ACC112 (cell line): ENCODE results near the gene SYNGR2.

Experiments used
- H2AFZ ChIP-seq: fragments of 200-600 bp; sonication (generic); one replicate; pipeline ENCODE4 v1.6.0; 2017; ENCODE audit warnings: antibody characterized with exemption, low read length; ENCODE audit not compliant: unreplicated experiment
- H3K27ac ChIP-seq: fragments of 200-600 bp; sonication (generic); 2 replicates; pipeline ENCODE4 v1.5.1; 2014; ENCODE audit warnings: low read depth, mild to moderate bottlenecking, antibody characterized with exemption, low read length, moderate library complexity
- H3K27me3 ChIP-seq: fragments of 200-600 bp; sonication (generic); 2 replicates; pipeline ENCODE4 v1.6.1; 2014; ENCODE audit warnings: mild to moderate bottlenecking, antibody characterized with exemption, low read length, moderate library complexity, mixed read lengths; ENCODE audit not compliant: insufficient read depth
- H3K36me3 ChIP-seq: fragments of 200-600 bp; sonication (generic); 2 replicates; pipeline ENCODE4 v1.6.1; 2016; ENCODE audit warnings: mild to moderate bottlenecking, antibody characterized with exemption, low read length, moderate library complexity, mixed read lengths; ENCODE audit not compliant: insufficient read depth
- H3K4me1 ChIP-seq: fragments of 200-600 bp; sonication (generic); one replicate; pipeline ENCODE4 v1.6.1; 2016; ENCODE audit warnings: low read length, mixed read lengths; ENCODE audit not compliant: insufficient read depth, unreplicated experiment, control insufficient read depth
- H3K4me3 ChIP-seq: fragments of 200-600 bp; sonication (generic); 2 replicates; pipeline ENCODE4 v1.5.1; 2014; ENCODE audit warnings: mild to moderate bottlenecking, low read depth, low read length
- H3K79me2 ChIP-seq: fragments of 200-600 bp; sonication (generic); one replicate; pipeline ENCODE4 v1.6.0; 2016; ENCODE audit warnings: low read length; ENCODE audit not compliant: control insufficient read depth, unreplicated experiment, insufficient read depth

SYNGR2 gene

GRCh38 chr17:78146881-78147280, 21.5 kb upstream of the SYNGR2 start:
- H3K4me3 ChIP-seq, result no peak overlapping the region
- H3K27me3 ChIP-seq, result no peaks in the 10 kb centered on the region
- H3K4me1 ChIP-seq, result peaks cover 25% of the 10 kb centered on the region
- no peak overlapping the region for H2AFZ ChIP-seq
- H3K36me3 ChIP-seq, result no peaks in the 10 kb centered on the region
- no peaks in the 10 kb centered on the region for H3K79me2 ChIP-seq
- H3K27ac ChIP-seq, result no peak overlapping the region

- Histone ChIP-seq H2AFZ (no peak overlapping the region), H3K4me3 (no peak overlapping the region)
These were observed 20.9 kb upstream of the SYNGR2 start for GRCh38 chr17:78147315-78147998.

GRCh38 chr17:78148286-78149016, 19.9 kb upstream of the SYNGR2 start:
- Histone ChIP-seq H3K79me2 (no peaks in the 10 kb centered on the region), H2AFZ (no peak overlapping the region), H3K36me3 (no peaks in the 10 kb centered on the region), H3K27me3 (no peaks in the 10 kb centered on the region), H3K27ac (no peak overlapping the region), H3K4me3 (no peak overlapping the region), H3K4me1 (peaks cover 24% of the 10 kb centered on the region)

More at GRCh38 chr17:78147315-78147998, 20.9 kb upstream of the SYNGR2 start:
- no peaks in the 10 kb centered on the region for H3K27me3 ChIP-seq
- H3K4me1 ChIP-seq, result peaks cover 24% of the 10 kb centered on the region
- H3K36me3 ChIP-seq, result no peaks in the 10 kb centered on the region
- H3K27ac ChIP-seq, result no peak overlapping the region
- no peaks in the 10 kb centered on the region for H3K79me2 ChIP-seq

GRCh38 chr17:78151514-78152008, 16.8 kb upstream of the SYNGR2 start:
- Histone ChIP-seq H3K4me3 (no peak overlapping the region), H3K27ac (no peak overlapping the region), H3K4me1 (peaks cover 6% of the 10 kb centered on the region), H2AFZ (no peak overlapping the region), H3K27me3 (no peaks in the 10 kb centered on the region), H3K36me3 (no peaks in the 10 kb centered on the region), H3K79me2 (no peaks in the 10 kb centered on the region)

- no peaks in the 10 kb centered on the region for H3K36me3 ChIP-seq
- H3K79me2 ChIP-seq, result no peaks in the 10 kb centered on the region
- H3K27me3 ChIP-seq, result no peaks in the 10 kb centered on the region
- no peak overlapping the region for H3K27ac ChIP-seq
- no peak overlapping the region for H3K4me3 ChIP-seq
- H3K4me1 ChIP-seq, result peaks cover 6% of the 10 kb centered on the region
- H2AFZ ChIP-seq, result no peak overlapping the region
These were observed 13.2 kb upstream of the SYNGR2 start for GRCh38 chr17:78154903-78155811.

GRCh38 chr17:78159575-78160158, 8.7 kb upstream of the SYNGR2 start:
- no peak overlapping the region for H2AFZ ChIP-seq
- H3K79me2 ChIP-seq, result no peaks in the 10 kb centered on the region
- no peak overlapping the region for H3K4me3 ChIP-seq
- H3K36me3 ChIP-seq, result no peaks in the 10 kb centered on the region
- H3K27me3 ChIP-seq, result no peaks in the 10 kb centered on the region
- no peak overlapping the region for H3K27ac ChIP-seq
- no peaks in the 10 kb centered on the region for H3K4me1 ChIP-seq

GRCh38 chr17:78163881-78164747, 4.3 kb upstream of the SYNGR2 start:
- H2AFZ ChIP-seq, result no peak overlapping the region
- no peak overlapping the region for H3K27ac ChIP-seq
- no peaks in the 10 kb centered on the region for H3K79me2 ChIP-seq
- no peaks in the 10 kb centered on the region for H3K27me3 ChIP-seq
- H3K36me3 ChIP-seq, result no peaks in the 10 kb centered on the region
- H3K4me1 ChIP-seq, result no peaks in the 10 kb centered on the region
- H3K4me3 ChIP-seq, result no peak overlapping the region

- no peaks in the 10 kb centered on the region for H3K4me1 ChIP-seq
- H3K27ac ChIP-seq, result no peak overlapping the region
- H2AFZ ChIP-seq, result no peak overlapping the region
- no peak overlapping the region for H3K4me3 ChIP-seq
- H3K79me2 ChIP-seq, result no peaks in the 10 kb centered on the region
- H3K27me3 ChIP-seq, result no peaks in the 10 kb centered on the region
- no peaks in the 10 kb centered on the region for H3K36me3 ChIP-seq
These were observed 3.4 kb upstream of the SYNGR2 start for GRCh38 chr17:78164748-78165607.

- Histone ChIP-seq H3K36me3 (no peaks in the 10 kb centered on the region), H2AFZ (no peak overlapping the region), H3K79me2 (no peaks in the 10 kb centered on the region), H3K27me3 (no peaks in the 10 kb centered on the region), H3K27ac (no peak overlapping the region), H3K4me3 (no peak overlapping the region), H3K4me1 (no peaks in the 10 kb centered on the region)
These were observed 2.0 kb upstream of the SYNGR2 start for GRCh38 chr17:78166416-78166815.
